Endothelial cell (in vitro differentiated cells): ENCODE measurements around the gene TNIP2. TPM values are rescaled to one million over a fixed set of nuclear protein-coding genes. Genes with fewer than 3 reads are reported as not detected.

Source experiments
- DNase-seq: peaks from one replicate; pipeline ENCODE4 v3.0.0; 2021; ENCODE audit warnings: low spot score
- H3K27ac Mint-ChIP-seq: one replicate; pipeline ENCODE4 v1.8.0; 2021; ENCODE audit warnings: mixed read lengths, inconsistent platforms; ENCODE audit not compliant: unreplicated experiment
- H3K27me3 Mint-ChIP-seq: one replicate; pipeline ENCODE4 v1.8.0; 2021; ENCODE audit warnings: mild to moderate bottlenecking, moderate library complexity, mixed read lengths, inconsistent platforms; ENCODE audit not compliant: unreplicated experiment
- H3K36me3 Mint-ChIP-seq: one replicate; pipeline ENCODE4 v1.8.0; 2021; ENCODE audit warnings: mild to moderate bottlenecking, low read depth, mixed read lengths, inconsistent platforms; ENCODE audit not compliant: unreplicated experiment
- H3K4me1 Mint-ChIP-seq: one replicate; pipeline ENCODE4 v1.8.0; 2021; ENCODE audit warnings: mild to moderate bottlenecking, mixed read lengths, inconsistent platforms; ENCODE audit not compliant: unreplicated experiment
- H3K4me3 Mint-ChIP-seq: one replicate; pipeline ENCODE4 v1.8.0; 2021; ENCODE audit warnings: mild to moderate bottlenecking, mixed read lengths, inconsistent platforms; ENCODE audit not compliant: unreplicated experiment
- H3K9me3 Mint-ChIP-seq: one replicate; pipeline ENCODE4 v1.8.0; 2021; ENCODE audit warnings: mixed read lengths, inconsistent platforms; ENCODE audit not compliant: unreplicated experiment
- total RNA-seq: library from RNA; stranded (reverse); fragmentation: NEBNext Ultra II Directional; extraction: Animal tissue kit (Norgen Biotek cat#: 25700); gene quantifications from one replicate; pipeline ENCODE4 v1.2.1, GENCODE V29; 2021; ENCODE audit not compliant: unreplicated experiment
- TF ChIP-seq, protein P1 (sequence below): fragments of 200-600 bp; sonication (generic); IDR thresholded peaks from one replicate; pipeline ENCODE4 v1.5.0; 2021; ENCODE audit warnings: antibody characterized with exemption; ENCODE audit not compliant: unreplicated experiment

Gene TNIP2
- total RNA-seq, 1 donor from 2014 or later = 29.3 TPM

DNA sequence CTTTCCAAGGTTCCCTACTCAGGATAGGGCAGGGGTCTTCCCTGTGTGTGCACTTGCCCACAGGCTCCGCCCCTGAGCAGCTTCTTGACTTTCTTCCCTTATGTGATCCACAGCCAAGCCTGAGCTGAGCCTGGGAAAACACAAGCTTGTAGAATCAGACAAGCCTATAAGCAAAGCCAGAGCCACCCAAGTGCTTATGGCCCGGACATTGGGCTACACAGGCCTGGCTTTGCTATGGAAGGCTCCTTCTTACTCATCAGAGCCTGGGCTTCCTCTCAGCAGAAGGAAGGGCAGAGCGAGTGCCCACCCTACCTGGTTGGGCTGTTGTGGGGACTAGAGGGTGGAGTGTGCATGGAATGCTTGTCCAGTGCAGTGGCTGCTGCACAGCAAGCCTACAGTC, 1.3 kb upstream of the TNIP2 start:
- Mint-ChIP-seq H3K9me3 (no peaks in the 10 kb centered on the region), H3K4me1 (peaks cover 14% of the 10 kb centered on the region), H3K36me3 (peaks cover 6% of the 10 kb centered on the region), H3K27ac (no peak overlapping the region), H3K27me3 (peaks cover 6% of the 10 kb centered on the region), H3K4me3 (no peak overlapping the region)
- TF ChIP-seq, protein P1, sequence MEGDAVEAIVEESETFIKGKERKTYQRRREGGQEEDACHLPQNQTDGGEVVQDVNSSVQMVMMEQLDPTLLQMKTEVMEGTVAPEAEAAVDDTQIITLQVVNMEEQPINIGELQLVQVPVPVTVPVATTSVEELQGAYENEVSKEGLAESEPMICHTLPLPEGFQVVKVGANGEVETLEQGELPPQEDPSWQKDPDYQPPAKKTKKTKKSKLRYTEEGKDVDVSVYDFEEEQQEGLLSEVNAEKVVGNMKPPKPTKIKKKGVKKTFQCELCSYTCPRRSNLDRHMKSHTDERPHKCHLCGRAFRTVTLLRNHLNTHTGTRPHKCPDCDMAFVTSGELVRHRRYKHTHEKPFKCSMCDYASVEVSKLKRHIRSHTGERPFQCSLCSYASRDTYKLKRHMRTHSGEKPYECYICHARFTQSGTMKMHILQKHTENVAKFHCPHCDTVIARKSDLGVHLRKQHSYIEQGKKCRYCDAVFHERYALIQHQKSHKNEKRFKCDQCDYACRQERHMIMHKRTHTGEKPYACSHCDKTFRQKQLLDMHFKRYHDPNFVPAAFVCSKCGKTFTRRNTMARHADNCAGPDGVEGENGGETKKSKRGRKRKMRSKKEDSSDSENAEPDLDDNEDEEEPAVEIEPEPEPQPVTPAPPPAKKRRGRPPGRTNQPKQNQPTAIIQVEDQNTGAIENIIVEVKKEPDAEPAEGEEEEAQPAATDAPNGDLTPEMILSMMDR = no peak
- DNase-seq = no peak

DNA sequence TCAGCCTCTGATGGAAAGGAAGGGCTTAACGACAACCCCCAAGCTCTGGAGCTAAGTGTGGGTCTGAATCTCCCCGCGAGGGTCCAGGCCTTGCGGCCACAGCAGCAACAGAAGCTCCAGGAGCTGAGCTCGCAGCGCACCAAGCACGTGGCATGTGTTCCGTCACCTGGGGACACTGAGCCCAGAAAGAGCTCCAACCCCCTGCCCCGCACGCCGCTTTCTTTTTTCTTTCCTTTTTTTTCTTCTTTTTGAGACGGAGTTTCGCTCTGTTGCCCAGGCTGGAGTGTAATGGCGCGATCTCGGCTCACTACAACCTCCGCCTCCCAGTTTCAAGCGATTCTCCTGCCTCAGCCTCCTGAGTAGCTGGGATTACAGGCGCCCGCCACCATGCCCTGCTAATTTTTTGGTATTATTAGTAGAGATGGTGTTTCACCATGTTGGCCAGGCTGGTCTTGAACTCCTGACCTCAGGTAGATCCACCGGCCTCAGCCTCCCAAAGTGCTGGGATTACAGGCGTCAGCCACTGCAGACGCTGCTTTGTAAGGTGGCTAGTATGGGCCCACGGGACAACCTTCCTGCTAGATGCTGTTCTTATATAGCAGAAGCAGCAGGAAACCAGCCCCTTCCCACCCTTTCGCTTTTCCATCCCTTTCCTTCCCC, 685 bp upstream of the TNIP2 start:
- Mint-ChIP-seq H3K4me3 (peak overlapping the region; percentile 77), H3K36me3 (peaks cover 8% of the 10 kb centered on the region), H3K4me1 (peaks cover 14% of the 10 kb centered on the region), H3K27me3 (peaks cover 7% of the 10 kb centered on the region), H3K27ac (no peak overlapping the region), H3K9me3 (no peaks in the 10 kb centered on the region)
- TF ChIP-seq, protein P1 = no peak
- DNase-seq = no peak

DNA sequence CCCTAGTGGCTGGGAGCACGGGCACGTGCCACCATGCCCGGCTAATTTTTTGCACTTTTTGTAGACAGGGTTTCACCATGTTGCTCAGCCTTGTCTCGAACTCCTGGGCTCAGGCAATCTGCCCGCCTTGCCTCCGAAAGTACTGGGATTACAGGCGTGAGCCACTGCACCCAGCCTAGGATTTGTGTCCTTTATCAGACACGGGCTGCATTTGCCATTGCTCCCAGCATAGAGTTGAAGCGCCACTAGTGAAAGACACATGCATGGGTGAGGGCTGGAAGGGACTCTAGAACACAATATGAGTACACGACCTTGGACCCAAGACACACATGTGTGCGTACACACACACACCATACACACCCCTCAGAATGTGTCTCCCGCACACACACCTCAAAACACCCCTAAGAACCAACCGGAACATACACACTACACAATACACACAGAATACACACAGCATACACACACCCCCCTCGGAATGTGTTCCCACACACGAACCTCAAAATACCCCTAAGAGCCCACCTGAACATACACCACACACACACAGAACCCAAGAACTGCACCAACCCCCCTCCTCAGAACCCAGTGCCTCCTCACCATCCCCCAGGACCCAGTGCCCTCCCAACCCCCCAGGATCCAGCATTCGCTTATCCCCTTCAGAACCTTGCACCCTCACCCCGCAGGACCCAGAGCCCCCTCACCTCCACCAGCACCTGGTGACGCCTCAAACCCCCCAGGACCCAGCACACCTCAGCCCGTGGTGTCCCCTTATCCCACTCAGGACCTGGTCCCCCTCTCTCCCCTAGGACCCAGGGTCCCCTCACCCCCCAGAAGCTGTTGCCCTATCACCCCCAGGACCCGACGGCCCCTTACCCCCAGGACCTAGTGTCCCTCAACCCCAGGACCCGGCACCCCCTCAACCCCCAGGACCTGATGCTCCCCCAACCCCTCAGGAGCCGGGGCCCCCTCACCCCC, 1.0 kb downstream of the TNIP2 start:
- H3K27me3 Mint-ChIP-seq = peaks cover 9% of the 10 kb centered on the region
- peaks cover 9% of the 10 kb centered on the region for H3K36me3 Mint-ChIP-seq
- H3K4me3 Mint-ChIP-seq = peak overlapping the region; percentile 88
- TF ChIP-seq, protein P1 = no peak
- no peak for DNase-seq
- H3K4me1 Mint-ChIP-seq = peaks cover 14% of the 10 kb centered on the region
- no peaks in the 10 kb centered on the region for H3K9me3 Mint-ChIP-seq
- peak overlapping the region; percentile 5 for H3K27ac Mint-ChIP-seq

DNA sequence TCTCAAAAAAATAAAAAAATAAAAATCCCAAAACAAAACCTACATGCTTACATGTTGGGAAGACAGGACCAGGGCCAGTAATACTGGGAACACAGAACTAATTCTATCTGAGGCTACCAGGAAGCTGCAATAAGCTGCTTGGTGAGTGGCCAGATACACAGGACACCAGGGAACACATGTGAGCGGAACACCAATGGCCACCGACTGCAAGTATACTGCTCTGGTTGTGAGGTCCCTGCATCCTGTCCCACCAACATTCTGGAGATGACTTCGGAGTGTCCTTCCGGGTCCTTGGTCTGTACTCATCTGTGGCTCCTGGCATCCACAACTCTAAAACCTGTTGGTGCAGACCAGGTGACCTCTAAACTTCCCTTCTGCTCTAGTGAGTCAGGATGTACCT, 2.7 kb downstream of the TNIP2 start:
- peaks cover 14% of the 10 kb centered on the region for H3K4me1 Mint-ChIP-seq
- H3K36me3 Mint-ChIP-seq = peaks cover 9% of the 10 kb centered on the region
- H3K4me3 Mint-ChIP-seq = no peak overlapping the region
- H3K9me3 Mint-ChIP-seq = no peaks in the 10 kb centered on the region
- no peak for DNase-seq
- H3K27me3 Mint-ChIP-seq = peaks cover 9% of the 10 kb centered on the region
- H3K27ac Mint-ChIP-seq = no peak overlapping the region
- TF ChIP-seq, protein P1 = no peak
